ENCODE results near the gene FES. TPM values are rescaled to one million over a fixed set of nuclear protein-coding genes. Genes with fewer than 3 reads are reported as not detected.

The FES gene
- polyA plus RNA-seq, 2 of the 4 experiments (the other 2 are of a cell fraction) = 0.39 to 0.50 TPM

DNA sequence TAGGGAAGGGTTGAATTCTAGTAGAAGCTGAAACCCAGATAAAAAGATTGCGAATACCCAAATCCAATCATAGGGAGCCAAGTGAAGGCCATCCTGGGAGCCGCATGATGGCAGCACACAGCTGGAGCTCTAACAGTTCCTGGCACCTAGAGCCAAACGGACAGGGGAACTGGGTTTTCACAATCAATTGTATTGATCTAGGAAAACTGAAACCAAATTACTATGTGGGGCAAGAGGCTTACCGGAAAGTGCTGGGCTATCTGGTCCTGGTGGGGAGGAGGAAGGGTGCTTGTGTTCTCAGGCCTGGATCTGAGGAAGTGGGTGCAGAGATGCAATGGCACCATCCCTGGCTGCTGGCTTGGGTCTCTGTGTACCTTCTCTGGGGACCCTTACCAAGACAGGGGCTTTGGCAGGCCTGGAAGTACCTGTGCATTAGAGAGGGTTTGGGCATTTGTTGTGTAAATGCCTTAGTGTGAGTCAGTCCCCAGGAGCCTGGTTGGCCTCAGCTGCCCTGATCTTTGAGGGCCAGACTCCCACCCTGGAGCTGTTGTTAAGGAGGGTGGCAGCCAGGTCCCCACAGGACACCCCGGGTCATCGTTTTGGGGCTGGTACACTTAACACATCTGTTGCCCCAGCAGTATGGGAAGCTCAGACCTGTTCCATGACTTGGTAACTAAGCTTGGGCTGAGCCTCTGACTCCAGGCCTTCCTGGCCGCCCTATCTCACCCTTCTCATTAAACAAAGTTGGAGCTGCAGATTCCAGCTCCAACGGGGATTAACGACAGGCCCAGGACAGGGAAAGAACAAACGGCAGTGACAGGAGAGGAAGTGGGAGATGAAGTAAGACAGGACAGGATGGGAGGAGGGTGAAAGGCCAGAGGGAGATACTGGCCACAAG is 24.8 kb upstream of the FES start:
- no peak overlapping the region for H3K4me3 ChIP-seq
- peak overlapping the region; percentile 25 to 80; a peak in 5 of 6 replicates for H3K27ac ChIP-seq
- H3K9me3 ChIP-seq = no peaks in the 10 kb centered on the region
- ATAC-seq (peak in 1 of 2 experiments; percentile 30; a peak in 3 of 6 replicates), FAIRE-seq (no peak), DNase-seq (ENCODE audit: low read depth in 1 of 2, low spot score in 1 of 2) (no peak)
- peaks cover 52% of the 10 kb centered on the region for H3K4me1 ChIP-seq
- no peak for TF ChIP-seq MYC (IDR thresholded peaks at IDR 0.05; ENCODE audit: borderline replicate concordance, low read length)
- no peak for TF ChIP-seq HOXB5 (CRISPR knock-in tag; IDR thresholded peaks at IDR 0.05)
- TF ChIP-seq TP53 (CRISPR knock-in tag; IDR thresholded peaks at IDR 0.05) = no peak
- no peak for TF ChIP-seq TFCP2L1 (CRISPR knock-in tag; IDR thresholded peaks at IDR 0.05)
- POLR2A ChIA-PET = interaction anchor here (0.6 kb wide), 1 partner anchor 8 kb away, joined by 3 read pairs; no protein-coding TSS in a partner anchor
- H3K4me2 ChIP-seq = peak overlapping the region; percentile 74
- WGBS (ENCODE audit: missing lambda C conversion rate) = 65% methylated on average over 10 of the region's 10 CpGs
- CTCF ChIA-PET = interaction anchor here (0.8 to 4.4 kb wide), 9 partner anchors 8 to 213 kb away, joined by 3 to 20 read pairs (median 4); partner anchors contain the start of gene FES

DNA sequence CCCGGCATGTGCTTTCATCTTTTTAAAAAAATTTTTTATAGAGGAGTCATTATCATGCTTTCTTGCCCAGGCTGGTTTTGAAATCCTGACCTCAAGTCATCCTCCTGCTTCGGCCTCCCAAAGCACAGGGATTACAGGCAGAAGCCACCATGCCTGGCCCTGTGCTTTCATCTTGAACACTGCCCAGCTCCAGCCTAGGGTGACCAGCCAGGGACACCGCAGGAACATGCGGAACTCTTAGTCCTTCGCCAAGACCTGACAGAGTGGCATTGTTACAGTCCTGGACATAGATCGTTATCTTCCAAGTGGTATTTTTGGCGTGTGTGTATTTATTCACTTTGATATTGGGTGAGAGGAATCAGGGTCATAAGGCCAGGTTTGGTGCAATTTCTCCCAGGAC is 23.9 kb upstream of the FES start:
- no peaks in the 10 kb centered on the region for H3K9me3 ChIP-seq
- TF ChIP-seq PHF8 (IDR thresholded peaks at IDR 0.05; ENCODE audit: borderline replicate concordance, low read depth) (no peak), GATA3 (IDR thresholded peaks at IDR 0.05; ENCODE audit: borderline replicate concordance) (peak; percentile 35; the same call in 1 of the 2 replicates)
- H3K4me3 ChIP-seq = no peak overlapping the region
- FAIRE-seq = no peak
- CTCF ChIA-PET = interaction anchor here (1.0 to 4.4 kb wide), 5 partner anchors 11 to 46 kb away, joined by 3 to 20 read pairs (median 5); partner anchors contain the start of gene FES
- peak overlapping the region; percentile 56 to 80 for H3K27ac ChIP-seq
- POLR2A ChIA-PET = no interaction called here
- ATAC-seq = peak in 1 of 2 experiments; percentile 2; a peak in 2 of 6 replicates
- peak overlapping the region; percentile 74 for H3K4me2 ChIP-seq
- WGBS (ENCODE audit: missing lambda C conversion rate) = 93% methylated on average over 7 of the region's 7 CpGs
- H3K4me1 ChIP-seq = peaks cover 56% of the 10 kb centered on the region
- DNase-seq (ENCODE audit: low read depth in 1 of 2, low spot score in 1 of 2) = no peak

- FAIRE-seq = peak; percentile 97
- 25% methylated on average over 14 of the region's 14 CpGs for WGBS (ENCODE audit: missing lambda C conversion rate)
- Histone ChIP-seq H3K9me3 (no peaks in the 10 kb centered on the region), H3K4me1 (peaks cover 56% of the 10 kb centered on the region), H3K4me3 (no peak overlapping the region), H3K4me2 (peak overlapping the region; percentile 74), H3K27ac (peak overlapping the region; percentile 59 to 80)
- peak; percentile 92 to 95 for DNase-seq (ENCODE audit: low read depth in 1 of 2, low spot score in 1 of 2)
- POLR2A ChIA-PET = interaction anchor here (0.7 to 1.1 kb wide), 2 partner anchors 9 to 28 kb away, joined by 4 to 5 read pairs; no protein-coding TSS in a partner anchor
- ATAC-seq = peak; percentile 76 to 86
- CTCF ChIA-PET = interaction anchor here (0.6 to 4.4 kb wide), 5 partner anchors 12 to 46 kb away, joined by 3 to 20 read pairs (median 4); partner anchors contain the start of gene FES
- TF ChIP-seq, protein P1, sequence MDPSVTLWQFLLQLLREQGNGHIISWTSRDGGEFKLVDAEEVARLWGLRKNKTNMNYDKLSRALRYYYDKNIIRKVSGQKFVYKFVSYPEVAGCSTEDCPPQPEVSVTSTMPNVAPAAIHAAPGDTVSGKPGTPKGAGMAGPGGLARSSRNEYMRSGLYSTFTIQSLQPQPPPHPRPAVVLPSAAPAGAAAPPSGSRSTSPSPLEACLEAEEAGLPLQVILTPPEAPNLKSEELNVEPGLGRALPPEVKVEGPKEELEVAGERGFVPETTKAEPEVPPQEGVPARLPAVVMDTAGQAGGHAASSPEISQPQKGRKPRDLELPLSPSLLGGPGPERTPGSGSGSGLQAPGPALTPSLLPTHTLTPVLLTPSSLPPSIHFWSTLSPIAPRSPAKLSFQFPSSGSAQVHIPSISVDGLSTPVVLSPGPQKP (IDR thresholded peaks at IDR 0.05; ENCODE audit: low read depth, low read length) = no peak
- TF ChIP-seq CBX8 (IDR thresholded peaks at IDR 0.05) = no peak
- no peak for TF ChIP-seq EHF (CRISPR knock-in tag; IDR thresholded peaks at IDR 0.05)
- TF ChIP-seq HEYL (CRISPR knock-in tag; IDR thresholded peaks at IDR 0.05) = no peak; the same call in 1 of the 2 replicates
- TF ChIP-seq RNF2 (IDR thresholded peaks at IDR 0.05; ENCODE audit: borderline replicate concordance, low read depth) = no peak
- no peak for TF ChIP-seq USF2 (IDR thresholded peaks at IDR 0.05)
- TF ChIP-seq POLR2AphosphoS2 (conservative IDR thresholded peaks at IDR 0.05; ENCODE audit: low read length) = no peak
- no peak for TF ChIP-seq FOSB (CRISPR knock-in tag; IDR thresholded peaks at IDR 0.05)
- no peak for TF ChIP-seq MYC (IDR thresholded peaks at IDR 0.05; ENCODE audit: borderline replicate concordance, low read length)
- TF ChIP-seq, protein P2, sequence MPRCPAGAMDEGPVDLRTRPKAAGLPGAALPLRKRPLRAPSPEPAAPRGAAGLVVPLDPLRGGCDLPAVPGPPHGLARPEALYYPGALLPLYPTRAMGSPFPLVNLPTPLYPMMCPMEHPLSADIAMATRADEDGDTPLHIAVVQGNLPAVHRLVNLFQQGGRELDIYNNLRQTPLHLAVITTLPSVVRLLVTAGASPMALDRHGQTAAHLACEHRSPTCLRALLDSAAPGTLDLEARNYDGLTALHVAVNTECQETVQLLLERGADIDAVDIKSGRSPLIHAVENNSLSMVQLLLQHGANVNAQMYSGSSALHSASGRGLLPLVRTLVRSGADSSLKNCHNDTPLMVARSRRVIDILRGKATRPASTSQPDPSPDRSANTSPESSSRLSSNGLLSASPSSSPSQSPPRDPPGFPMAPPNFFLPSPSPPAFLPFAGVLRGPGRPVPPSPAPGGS (IDR thresholded peaks at IDR 0.05) = peak; percentile 98; the same call in 2 of the 3 replicates
- TF ChIP-seq RARB (CRISPR knock-in tag; IDR thresholded peaks at IDR 0.05) = 0 out of 2 replicates have a peak, but pooled peaks have one; percentile 44
- TF ChIP-seq FOXS1 (CRISPR knock-in tag; IDR thresholded peaks at IDR 0.05) = no peak
- peak in 1 of 2 experiments; percentile 28; a peak in 4 of 5 replicates for TF ChIP-seq RAD21 (conservative IDR thresholded peaks at IDR 0.05 in 1 of 2, IDR thresholded peaks at IDR 0.05 in 1 of 2)
- TF ChIP-seq, protein P3, sequence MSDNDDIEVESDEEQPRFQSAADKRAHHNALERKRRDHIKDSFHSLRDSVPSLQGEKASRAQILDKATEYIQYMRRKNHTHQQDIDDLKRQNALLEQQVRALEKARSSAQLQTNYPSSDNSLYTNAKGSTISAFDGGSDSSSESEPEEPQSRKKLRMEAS (IDR thresholded peaks at IDR 0.05) = peak; percentile 95
- TF ChIP-seq NR3C1 (IDR thresholded peaks at IDR 0.05) = no peak
- TF ChIP-seq ZFP36 (IDR thresholded peaks at IDR 0.05; ENCODE audit: borderline replicate concordance, partially characterized antibody) = no peak
- no peak for TF ChIP-seq HOXA7 (CRISPR knock-in tag; IDR thresholded peaks at IDR 0.05)
- TF ChIP-seq, protein P4, sequence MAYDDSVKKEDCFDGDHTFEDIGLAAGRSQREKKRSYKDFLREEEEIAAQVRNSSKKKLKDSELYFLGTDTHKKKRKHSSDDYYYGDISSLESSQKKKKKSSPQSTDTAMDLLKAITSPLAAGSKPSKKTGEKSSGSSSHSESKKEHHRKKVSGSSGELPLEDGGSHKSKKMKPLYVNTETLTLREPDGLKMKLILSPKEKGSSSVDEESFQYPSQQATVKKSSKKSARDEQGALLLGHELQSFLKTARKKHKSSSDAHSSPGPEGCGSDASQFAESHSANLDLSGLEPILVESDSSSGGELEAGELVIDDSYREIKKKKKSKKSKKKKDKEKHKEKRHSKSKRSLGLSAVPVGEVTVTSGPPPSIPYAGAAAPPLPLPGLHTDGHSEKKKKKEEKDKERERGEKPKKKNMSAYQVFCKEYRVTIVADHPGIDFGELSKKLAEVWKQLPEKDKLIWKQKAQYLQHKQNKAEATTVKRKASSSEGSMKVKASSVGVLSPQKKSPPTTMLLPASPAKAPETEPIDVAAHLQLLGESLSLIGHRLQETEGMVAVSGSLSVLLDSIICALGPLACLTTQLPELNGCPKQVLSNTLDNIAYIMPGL (CRISPR knock-in tag; IDR thresholded peaks at IDR 0.05; ENCODE audit: borderline replicate concordance) = no peak
- no peak for TF ChIP-seq BHLHE40 (IDR thresholded peaks at IDR 0.05; ENCODE audit: low read depth, low read length)
- no peak for TF ChIP-seq SREBF2 (IDR thresholded peaks at IDR 0.05)
- no peak for TF ChIP-seq HDAC2 (IDR thresholded peaks at IDR 0.05)
These were observed 23.2 kb upstream of the FES start for GRCh38 chr15:90860942-90861675.
